ENCODE results near the gene EPC2.

- no peak for TF ChIP-seq CTCF (conservative IDR thresholded peaks at IDR 0.05; ENCODE audit: low read depth, low read length)
- no peak for TF ChIP-seq EZH2 (IDR thresholded peaks at IDR 0.05; ENCODE audit: borderline replicate concordance, low read depth, low read length, poor library complexity, severe bottlenecking)
Observed at GRCh38 chr2:148603562-148603920, 41.0 kb upstream of the EPC2 start.
